ENCODE data around the gene PCP2.

Gene PCP2

GRCh38 chr19:7678971-7679751 is 45.6 kb upstream of the PCP2 start:
- ChIA-PET CTCF (no interaction called here), POLR2A (no interaction called here)
- DNase-seq (ENCODE audit: extremely low spot score): no peak
- TF ChIP-seq LEF1 (IDR thresholded peaks at IDR 0.05; ENCODE audit: borderline replicate concordance): no peak
- no peak for TF ChIP-seq ARNT (IDR thresholded peaks at IDR 0.05)
- TF ChIP-seq CTBP1 (IDR thresholded peaks at IDR 0.05; ENCODE audit: borderline replicate concordance): no peak
- no peak for TF ChIP-seq BHLHE40 (IDR thresholded peaks at IDR 0.05; ENCODE audit: borderline replicate concordance)
- no peak for TF ChIP-seq SP1 (IDR thresholded peaks at IDR 0.05)
- TF ChIP-seq FOXK2 (IDR thresholded peaks at IDR 0.05): no peak
- no peak for TF ChIP-seq FOXA1 (IDR thresholded peaks at IDR 0.05)
- no peak for TF ChIP-seq HDGF (IDR thresholded peaks at IDR 0.05; ENCODE audit: borderline replicate concordance)
- no peak for TF ChIP-seq ELF4 (IDR thresholded peaks at IDR 0.05)
- no peak for TF ChIP-seq NFRKB (IDR thresholded peaks at IDR 0.05)
- no peak for TF ChIP-seq FOXM1 (IDR thresholded peaks at IDR 0.05; ENCODE audit: borderline replicate concordance)
- no peak for TF ChIP-seq PKNOX1 (IDR thresholded peaks at IDR 0.05)
- no peak for TF ChIP-seq L3MBTL2 (conservative IDR thresholded peaks at IDR 0.05)
- no peak for TF ChIP-seq SUZ12 (IDR thresholded peaks at IDR 0.05)
- no peak for TF ChIP-seq TARDBP (IDR thresholded peaks at IDR 0.05)
- no peak for TF ChIP-seq ZNF384 (IDR thresholded peaks at IDR 0.05)

- TF ChIP-seq TARDBP (IDR thresholded peaks at IDR 0.05) (no peak), CTBP1 (IDR thresholded peaks at IDR 0.05; ENCODE audit: borderline replicate concordance) (no peak), PKNOX1 (IDR thresholded peaks at IDR 0.05) (no peak), SP1 (IDR thresholded peaks at IDR 0.05) (no peak), FOXA1 (IDR thresholded peaks at IDR 0.05) (no peak), FOXK2 (IDR thresholded peaks at IDR 0.05) (no peak), ZNF384 (IDR thresholded peaks at IDR 0.05) (no peak), BHLHE40 (IDR thresholded peaks at IDR 0.05; ENCODE audit: borderline replicate concordance) (no peak), L3MBTL2 (conservative IDR thresholded peaks at IDR 0.05) (no peak), ELF4 (IDR thresholded peaks at IDR 0.05) (no peak), SUZ12 (IDR thresholded peaks at IDR 0.05) (no peak), NFRKB (IDR thresholded peaks at IDR 0.05) (no peak)
- ChIA-PET POLR2A (no interaction called here), CTCF (no interaction called here)
- DNase-seq (ENCODE audit: extremely low spot score): no peak
These were observed 44.3 kb upstream of the PCP2 start for GRCh38 chr19:7677669-7678311.

DNA sequence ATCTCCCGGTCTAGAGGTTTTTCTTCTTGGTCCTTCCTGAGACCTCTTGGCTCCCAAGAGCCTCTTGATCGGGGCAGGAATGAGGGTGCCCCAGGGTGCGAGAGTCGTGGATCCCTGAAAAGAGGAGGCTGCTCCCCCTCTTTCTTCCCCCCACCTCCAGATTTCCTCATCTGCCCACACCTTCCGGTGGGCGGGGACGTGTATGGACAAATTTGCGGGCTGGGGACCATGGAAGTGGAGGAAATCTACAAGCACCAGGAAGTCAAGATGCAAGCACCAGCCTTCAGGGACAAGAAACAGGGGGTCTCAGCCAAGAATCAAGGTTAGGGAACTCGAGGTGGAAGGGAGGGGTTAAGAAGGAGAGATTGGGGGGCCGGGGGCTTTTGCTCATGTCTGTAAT is 43.3 kb upstream of the PCP2 start, which contains the start of gene MCEMP1:
Gene MCEMP1 (plus strand): TSS at position 237 of the 400 bp plus-strand sequence. CDS start 31 bp downstream, at position 268.
- TF ChIP-seq ZNF384 (IDR thresholded peaks at IDR 0.05) (no peak), TARDBP (IDR thresholded peaks at IDR 0.05) (no peak), LEF1 (IDR thresholded peaks at IDR 0.05; ENCODE audit: borderline replicate concordance) (no peak), ARNT (IDR thresholded peaks at IDR 0.05) (no peak), BHLHE40 (IDR thresholded peaks at IDR 0.05; ENCODE audit: borderline replicate concordance) (no peak), SUZ12 (IDR thresholded peaks at IDR 0.05) (no peak), NFRKB (IDR thresholded peaks at IDR 0.05) (no peak), ELF4 (IDR thresholded peaks at IDR 0.05) (no peak), FOXK2 (IDR thresholded peaks at IDR 0.05) (no peak), HDGF (IDR thresholded peaks at IDR 0.05; ENCODE audit: borderline replicate concordance) (no peak), FOXA1 (IDR thresholded peaks at IDR 0.05) (no peak), CTBP1 (IDR thresholded peaks at IDR 0.05; ENCODE audit: borderline replicate concordance) (no peak), SP1 (IDR thresholded peaks at IDR 0.05) (no peak), FOXM1 (IDR thresholded peaks at IDR 0.05; ENCODE audit: borderline replicate concordance) (no peak), PKNOX1 (IDR thresholded peaks at IDR 0.05) (no peak), L3MBTL2 (conservative IDR thresholded peaks at IDR 0.05) (no peak)

GRCh38 chr19:7676376-7676775 is 42.9 kb upstream of the PCP2 start:
- ChIA-PET POLR2A (no interaction called here), CTCF (no interaction called here)
- TF ChIP-seq ELF4 (IDR thresholded peaks at IDR 0.05) (no peak), FOXM1 (IDR thresholded peaks at IDR 0.05; ENCODE audit: borderline replicate concordance) (no peak), ZNF384 (IDR thresholded peaks at IDR 0.05) (no peak), FOXK2 (IDR thresholded peaks at IDR 0.05) (no peak), BHLHE40 (IDR thresholded peaks at IDR 0.05; ENCODE audit: borderline replicate concordance) (no peak), HDGF (IDR thresholded peaks at IDR 0.05; ENCODE audit: borderline replicate concordance) (no peak), SUZ12 (IDR thresholded peaks at IDR 0.05) (no peak), FOXA1 (IDR thresholded peaks at IDR 0.05) (no peak), LEF1 (IDR thresholded peaks at IDR 0.05; ENCODE audit: borderline replicate concordance) (no peak)
- DNase-seq (ENCODE audit: extremely low spot score): no peak

More for the DNA sequence above, 43.3 kb upstream of the PCP2 start, which contains the start of gene MCEMP1:
- ChIA-PET CTCF (interaction anchor here (0.6 kb wide), 1 partner anchor 20 kb away, joined by 3 read pairs; no protein-coding TSS in a partner anchor), POLR2A (no interaction called here)
- DNase-seq (ENCODE audit: extremely low spot score): no peak
